ENCODE results near the gene FIGN. TPM values are rescaled to one million over a fixed set of nuclear protein-coding genes. Genes with fewer than 3 reads are reported as not detected.

FIGN gene
- total and polyA plus RNA-seq, 2 of the 4 experiments (the other 2 are of a cell fraction), result 0.77 to 0.90 TPM

DNA sequence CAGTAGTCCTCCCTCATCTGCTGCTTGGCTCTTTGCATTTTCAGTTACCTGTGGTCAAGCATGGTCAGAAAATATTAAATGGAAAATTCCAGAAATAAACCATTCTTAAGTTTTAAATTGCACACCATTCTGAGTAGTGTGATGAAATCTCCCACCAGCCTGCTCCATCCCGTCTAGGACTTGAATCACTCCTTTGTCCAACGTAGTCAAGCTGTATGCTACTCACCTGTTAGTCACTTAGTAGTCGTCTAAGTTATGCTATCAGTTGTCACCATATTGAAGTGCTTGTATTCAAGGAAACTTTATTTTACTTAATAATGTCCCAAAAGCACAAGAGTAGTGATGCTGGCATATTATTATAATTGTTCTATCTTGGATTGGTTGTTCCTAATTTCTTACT is 172.5 kb downstream of the FIGN start:
- H3K56ac ChIP-seq (ENCODE audit: extremely low read depth, insufficient read depth, low read length), result no peak overlapping the region
- BruUV-seq (replicated peaks), result no TSS peak
- no peak overlapping the region for H4K91ac ChIP-seq (ENCODE audit: insufficient read depth, low read depth, low read length)
- no peak overlapping the region for H3K14ac ChIP-seq (replicated peaks; ENCODE audit: low read depth, low read length)
- H3K9me1 ChIP-seq (ENCODE audit: insufficient read depth, low read length), result no peaks in the 10 kb centered on the region
- no peaks in the 10 kb centered on the region for H3K36me3 ChIP-seq (ENCODE audit: control insufficient read depth, insufficient read depth, low read length)
- H3K4me1 ChIP-seq (ENCODE audit: control insufficient read depth, insufficient read depth, low read length), result no peaks in the 10 kb centered on the region
- no peak overlapping the region for H3K9ac ChIP-seq (ENCODE audit: low read depth, low read length)
- no peak overlapping the region for H3K18ac ChIP-seq (ENCODE audit: low read depth, low read length)
- H2AK9ac ChIP-seq (replicated peaks; ENCODE audit: low read depth, low read length, poor library complexity), result no peak overlapping the region
- no peak for ATAC-seq (ENCODE audit: low read depth)
- H3K79me1 ChIP-seq (ENCODE audit: low read depth in 1 of 2, low read length in 2 of 2), result no peaks in the 10 kb centered on the region
- no peak overlapping the region for H3K23ac ChIP-seq (ENCODE audit: low read depth, low read length)
- H4K8ac ChIP-seq (ENCODE audit: low read depth in 2 of 2, low read length in 2 of 2), result no peak overlapping the region
- H3K27me3 ChIP-seq (ENCODE audit: control insufficient read depth, insufficient read depth, low read length), result no peaks in the 10 kb centered on the region
- dilution Hi-C loops (cut with HindIII; ENCODE audit: low sequenced_read_pairs, unreplicated experiment), result no loop called here
- POLR2A ChIA-PET (ENCODE audit: unreplicated experiment), result no interaction called here
- in situ Hi-C loops (cut with MboI; ENCODE audit: low sequenced_read_pairs), result no loop called here
- no peak overlapping the region for H2BK15ac ChIP-seq (ENCODE audit: low read depth, low read length)
- TF ChIP-seq CTCF (conservative IDR thresholded peaks at IDR 0.05; ENCODE audit: low read depth, low read length), result no peak
- no peak for TF ChIP-seq SMC3 (IDR thresholded peaks at IDR 0.05; ENCODE audit: low read depth, low read length)
- no peak for TF ChIP-seq CEBPB (IDR thresholded peaks at IDR 0.05; ENCODE audit: low read depth, low read length)
- TF ChIP-seq RFX5 (IDR thresholded peaks at IDR 0.05; ENCODE audit: low read depth, low read length), result no peak
- no peak for TF ChIP-seq POLR2A (IDR thresholded peaks at IDR 0.05; ENCODE audit: low read depth, low read length)
- no peak for TF ChIP-seq BHLHE40 (IDR thresholded peaks at IDR 0.05; ENCODE audit: low read depth, low read length)
- no peak for TF ChIP-seq MAFK (IDR thresholded peaks at IDR 0.05; ENCODE audit: low read depth, low read length)
- TF ChIP-seq MXI1 (IDR thresholded peaks at IDR 0.05; ENCODE audit: borderline replicate concordance, low read depth, low read length), result no peak
- TF ChIP-seq FOS (IDR thresholded peaks at IDR 0.05; ENCODE audit: low read depth, low read length), result no peak
- no peak for TF ChIP-seq ELK1 (IDR thresholded peaks at IDR 0.05; ENCODE audit: borderline replicate concordance, low read depth, low read length)
- no peaks in the 10 kb centered on the region for H3K9me3 ChIP-seq (ENCODE audit: control insufficient read depth, insufficient read depth, low read length)
- H3K4me3 ChIP-seq (ENCODE audit: insufficient read depth, low read depth, low read length), result no peak overlapping the region
- no peaks in the 10 kb centered on the region for H4K20me1 ChIP-seq (ENCODE audit: insufficient read depth, low read length)
- no peak overlapping the region for H2AK5ac ChIP-seq (ENCODE audit: low read depth, low read length)
- H2AFZ ChIP-seq (replicated peaks; ENCODE audit: low read length, poor library complexity), result no peak overlapping the region
- no peak overlapping the region for H3K4ac ChIP-seq (ENCODE audit: low read depth, low read length)
- H2BK120ac ChIP-seq (ENCODE audit: low read depth, low read length), result no peak overlapping the region
- H3K27ac ChIP-seq (ENCODE audit: insufficient read depth, low read length), result no peak overlapping the region
- CTCF ChIA-PET, result no interaction called here
- WGBS, 2 experiments (ENCODE audit: extremely low coverage in 2 of 2, insufficient read length in 1 of 2), result no CpG with 5 or more reads among the region's 3 CpGs
- H4K5ac ChIP-seq (ENCODE audit: low read depth, low read length), result no peak overlapping the region
- no peak overlapping the region for H2BK5ac ChIP-seq (ENCODE audit: low read depth, low read length, poor library complexity, severe bottlenecking)
- H3K4me2 ChIP-seq (ENCODE audit: low read depth, low read length), result no peak overlapping the region
- DNase-seq, result no peak
- intact Hi-C loops (cut with micrococcal nuclease), result no loop called here
- H2BK20ac ChIP-seq (ENCODE audit: low read depth, low read length), result no peak overlapping the region

Measured in IMR-90 (cell line).